Trophoblast cell (in vitro differentiated cells and primary cell): Measurements from ENCODE around the gene HOXA9.
A peak's percentile ranks its signal among the peaks of the same experiment; 100 is the strongest.

Experiments
- DNase-seq, 2 donors: peaks; one replicate each; pipeline ENCODE4 v3.0.0-alpha.2; 2016
- H2AFZ ChIP-seq: 2 replicates; pipeline ENCODE4 v1.6.1; 2013; ENCODE audit warnings: low read length, moderate library complexity, mild to moderate bottlenecking; ENCODE audit not compliant: insufficient read depth, poor library complexity
- H2AK5ac ChIP-seq: 2 replicates; pipeline ENCODE4 v1.6.1; 2013; ENCODE audit warnings: mild to moderate bottlenecking, low read length
- H2BK120ac ChIP-seq: 2 replicates; pipeline ENCODE4 v1.6.1; 2013; ENCODE audit warnings: low read length, mild to moderate bottlenecking, moderate library complexity; ENCODE audit not compliant: insufficient read depth, poor library complexity
- H2BK12ac ChIP-seq: 2 replicates; pipeline ENCODE4 v1.6.1; 2013; ENCODE audit warnings: mild to moderate bottlenecking, low read length, moderate library complexity
- H2BK5ac ChIP-seq: 2 replicates; pipeline ENCODE4 v1.6.1; 2013; ENCODE audit warnings: low read length, low read depth, moderate library complexity, mild to moderate bottlenecking; ENCODE audit not compliant: poor library complexity
- H3K14ac ChIP-seq: 2 replicates; pipeline ENCODE4 v1.6.1; 2013; ENCODE audit warnings: mild to moderate bottlenecking, low read length
- H3K18ac ChIP-seq: 2 replicates; pipeline ENCODE4 v1.6.1; 2013; ENCODE audit warnings: mild to moderate bottlenecking, low read length
- H3K23ac ChIP-seq: 2 replicates; pipeline ENCODE4 v1.6.1; 2013; ENCODE audit warnings: low read length
- H3K27ac ChIP-seq: 2 replicates; pipeline ENCODE4 v1.5.1; 2013; ENCODE audit warnings: low read depth, mild to moderate bottlenecking, inconsistent platforms, low read length, moderate library complexity
- H3K27me3 ChIP-seq: 2 replicates; pipeline ENCODE4 v1.6.1; 2013; ENCODE audit warnings: inconsistent platforms, mild to moderate bottlenecking, low read length, moderate library complexity; ENCODE audit not compliant: insufficient read depth
- H3K36me3 ChIP-seq, 2 experiments: 1 replicate in 1 of 2; 2 replicates in 1 of 2; pipeline ENCODE4 v1.6.1; 2013; ENCODE audit warnings: low read length in 2 of 2, mild to moderate bottlenecking in 2 of 2, moderate library complexity in 1 of 2; ENCODE audit not compliant: insufficient read depth in 2 of 2, control insufficient read depth in 1 of 2
- H3K4ac ChIP-seq: 2 replicates; pipeline ENCODE4 v1.6.1; 2013; ENCODE audit warnings: low read depth, mild to moderate bottlenecking, low read length, moderate library complexity
- H3K4me1 ChIP-seq, 2 experiments: 1 replicate in 1 of 2; 2 replicates in 1 of 2; pipeline ENCODE4 v1.6.1; 2013; ENCODE audit warnings: low read length in 2 of 2, mild to moderate bottlenecking in 2 of 2, moderate library complexity in 1 of 2; ENCODE audit not compliant: insufficient read depth in 2 of 2, control insufficient read depth in 1 of 2
- H3K4me2 ChIP-seq: 2 replicates; pipeline ENCODE4 v1.6.1; 2013; ENCODE audit warnings: inconsistent platforms, mild to moderate bottlenecking, low read length, moderate library complexity
- H3K4me3 ChIP-seq: 2 replicates; pipeline ENCODE4 v1.5.1; 2013; ENCODE audit warnings: mild to moderate bottlenecking, low read depth, low read length, inconsistent platforms
- H3K79me1 ChIP-seq: one replicate; pipeline ENCODE4 v1.6.1; 2013; ENCODE audit warnings: low read length
- H3K79me2 ChIP-seq: 2 replicates; pipeline ENCODE4 v1.6.1; 2013; ENCODE audit warnings: low read length, mild to moderate bottlenecking; ENCODE audit not compliant: control insufficient read depth, insufficient read depth, poor library complexity
- H3K9ac ChIP-seq: 2 replicates; pipeline ENCODE4 v1.6.1; 2013; ENCODE audit warnings: mild to moderate bottlenecking, low read length
- H3K9me3 ChIP-seq: 2 replicates; pipeline ENCODE4 v1.6.1; 2013; ENCODE audit warnings: low read depth, mild to moderate bottlenecking, control low read depth, inconsistent platforms, low read length; ENCODE audit not compliant: insufficient read depth
- H4K12ac ChIP-seq: 2 replicates; pipeline ENCODE4 v1.6.1; 2013; ENCODE audit warnings: low read depth, mild to moderate bottlenecking, low read length, moderate library complexity
- H4K8ac ChIP-seq: 2 replicates; pipeline ENCODE4 v1.6.1; 2013; ENCODE audit warnings: low read depth, mild to moderate bottlenecking, low read length, moderate library complexity
- H4K91ac ChIP-seq: one replicate; pipeline ENCODE4 v1.6.1; 2013; ENCODE audit warnings: low read depth, mild to moderate bottlenecking, low read length, moderate library complexity
- WGBS: extraction: QIAGEN DNeasy Blood & Tissue Kit; methylation state at CpG from one replicate; pipeline ENCODE4 v1.1.7; 2013; ENCODE audit warnings: missing lambda C conversion rate; ENCODE audit not compliant: insufficient read length, insufficient coverage; ENCODE audit errors: extremely low coverage; 5-methylcytosine and 5-hydroxymethylcytosine counted together

The HOXA9 gene

DNA sequence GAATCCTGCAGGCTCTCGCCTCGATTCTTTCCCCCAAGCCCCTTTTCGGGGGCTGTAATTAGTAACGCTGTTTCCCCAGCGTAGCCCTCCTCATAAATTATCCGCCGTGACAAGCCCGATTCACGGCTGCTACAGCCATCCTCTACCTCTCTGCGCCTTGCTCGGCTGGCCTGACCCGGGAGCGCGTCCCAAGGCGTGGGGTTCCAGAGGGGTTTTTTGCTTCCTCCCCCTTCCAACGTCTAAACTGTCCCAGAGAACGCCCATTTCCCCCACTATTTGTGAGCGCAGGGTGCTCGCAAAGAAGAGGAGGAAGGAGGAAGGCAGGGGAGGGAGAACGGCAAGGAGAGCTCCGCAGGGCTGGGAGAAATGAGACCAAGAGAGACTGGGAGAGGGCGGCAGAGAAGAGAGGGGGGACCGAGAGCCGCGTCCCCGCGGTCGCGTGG lies 22.7 kb downstream of the HOXA9 start:
- H3K36me3 ChIP-seq, result no peaks in the 10 kb centered on the region
- no peaks in the 10 kb centered on the region for H3K79me2 ChIP-seq
- H3K9me3 ChIP-seq, result peaks cover 29% of the 10 kb centered on the region
- no peak overlapping the region for H3K27ac ChIP-seq
- peaks cover 3 to 11% of the 10 kb centered on the region in 2 experiments for H3K4me1 ChIP-seq
- H3K79me1 ChIP-seq, result no peaks in the 10 kb centered on the region
- no peak overlapping the region for H3K14ac ChIP-seq
- H3K4me3 ChIP-seq, result no peak overlapping the region
- no peak overlapping the region for H2AK5ac ChIP-seq
- H2BK12ac ChIP-seq, result no peak overlapping the region
- H3K23ac ChIP-seq, result no peak overlapping the region
- H3K9ac ChIP-seq, result no peak overlapping the region
- H4K12ac ChIP-seq, result no peak overlapping the region
- no peak overlapping the region for H3K4ac ChIP-seq
- no peak overlapping the region for H4K91ac ChIP-seq
- no peak overlapping the region for H2AFZ ChIP-seq
- no CpG with 5 or more reads among the region's 29 CpGs for WGBS
- H3K4me2 ChIP-seq, result peak overlapping the region; percentile 66
- no peak for DNase-seq
- peaks cover 95% of the 10 kb centered on the region for H3K27me3 ChIP-seq
- H4K8ac ChIP-seq, result no peak overlapping the region
- H3K18ac ChIP-seq, result no peak overlapping the region
- no peak overlapping the region for H2BK120ac ChIP-seq
- H2BK5ac ChIP-seq, result no peak overlapping the region

DNA sequence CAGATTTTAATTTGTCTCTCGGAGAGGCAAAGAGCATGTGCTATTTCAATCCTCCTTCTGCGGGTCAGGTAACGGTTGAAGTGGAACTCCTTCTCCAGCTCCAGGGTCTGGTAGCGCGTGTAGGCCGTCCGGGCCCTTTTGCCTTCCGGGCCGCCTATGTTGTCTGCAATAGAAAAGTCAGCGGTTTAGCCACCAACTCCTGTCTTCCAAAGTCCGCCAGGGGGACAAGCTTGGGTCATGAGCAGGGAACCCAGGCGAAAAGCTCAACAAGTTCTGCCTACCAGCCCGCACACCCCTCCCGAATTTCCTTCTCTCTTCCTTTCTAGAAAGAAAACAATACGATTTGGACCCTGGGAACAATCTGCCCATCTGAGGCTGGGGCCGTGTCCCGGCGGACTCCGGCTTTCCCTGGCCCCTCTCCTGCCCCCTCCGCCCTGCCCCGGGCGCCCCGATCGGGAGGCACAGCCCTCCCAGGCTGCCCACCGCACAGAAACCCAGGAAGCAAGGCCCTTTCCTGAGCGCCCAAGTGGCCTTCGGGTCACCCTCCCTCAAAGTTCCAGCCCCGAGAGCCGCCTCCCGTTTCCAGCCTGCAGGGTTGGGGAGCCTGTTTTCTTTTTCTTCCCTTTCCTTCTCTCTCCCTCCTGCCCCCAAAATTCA lies 23.3 kb downstream of the HOXA9 start:
- H3K79me2 ChIP-seq, result no peaks in the 10 kb centered on the region
- H3K4ac ChIP-seq, result no peak overlapping the region
- no peak overlapping the region for H4K91ac ChIP-seq
- H3K4me3 ChIP-seq, result no peak overlapping the region
- no peaks in the 10 kb centered on the region for H3K79me1 ChIP-seq
- H3K36me3 ChIP-seq, result no peaks in the 10 kb centered on the region
- H4K8ac ChIP-seq, result no peak overlapping the region
- no peak overlapping the region for H4K12ac ChIP-seq
- H3K4me1 ChIP-seq, result peaks cover 3 to 11% of the 10 kb centered on the region in 2 experiments
- no peak overlapping the region for H2AFZ ChIP-seq
- DNase-seq, result peak in 1 of 2 donors; percentile 19
- peaks cover 23% of the 10 kb centered on the region for H3K9me3 ChIP-seq
- no peak overlapping the region for H3K4me2 ChIP-seq
- H2BK120ac ChIP-seq, result no peak overlapping the region
- H3K9ac ChIP-seq, result no peak overlapping the region
- no peak overlapping the region for H2BK12ac ChIP-seq
- no peak overlapping the region for H2BK5ac ChIP-seq
- no peak overlapping the region for H3K14ac ChIP-seq
- no peak overlapping the region for H2AK5ac ChIP-seq
- H3K18ac ChIP-seq, result no peak overlapping the region
- peaks cover 93% of the 10 kb centered on the region for H3K27me3 ChIP-seq
- WGBS, result no CpG with 5 or more reads among the region's 30 CpGs
- H3K27ac ChIP-seq, result no peak overlapping the region
- no peak overlapping the region for H3K23ac ChIP-seq

DNA sequence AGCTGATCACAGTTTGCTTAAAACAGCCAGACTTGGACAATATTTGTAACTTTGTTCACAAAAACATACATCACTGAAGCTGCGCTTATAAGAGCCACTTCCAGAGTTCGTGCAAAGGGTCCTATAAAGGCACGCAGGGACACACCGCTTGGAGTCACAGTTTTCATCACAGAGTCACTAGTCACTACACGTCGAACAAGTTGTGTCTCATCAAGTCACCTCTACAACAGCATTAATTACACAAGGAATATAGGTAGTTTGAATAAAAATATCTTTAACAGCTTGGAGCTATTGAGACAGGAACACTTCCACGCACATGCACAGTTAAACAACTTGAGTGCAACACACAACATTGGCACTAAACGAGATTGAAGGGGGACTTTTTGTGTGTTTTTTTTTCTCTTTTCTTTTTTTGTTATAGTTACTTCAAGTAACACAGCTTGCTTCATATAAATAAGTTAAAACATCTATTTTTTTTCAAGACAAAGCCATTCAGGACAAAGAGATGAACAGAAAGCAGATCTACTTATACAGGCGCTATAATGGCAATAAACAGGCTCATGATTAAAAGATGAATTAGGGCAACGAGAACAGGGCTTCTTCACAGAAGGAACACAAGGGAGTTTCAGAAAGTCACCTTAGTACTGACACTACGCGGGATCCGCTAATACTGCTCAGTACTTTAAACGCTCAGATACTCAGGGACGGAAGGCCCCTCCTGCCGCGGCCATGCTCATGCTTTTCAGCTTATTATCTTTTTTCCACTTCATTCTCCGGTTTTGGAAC lies 24.0 kb downstream of the HOXA9 start:
- Histone ChIP-seq H3K9me3 (peaks cover 20% of the 10 kb centered on the region), H3K14ac (no peak overlapping the region), H3K4me1 (peaks cover 3 to 11% of the 10 kb centered on the region in 2 experiments), H3K4ac (no peak overlapping the region), H3K9ac (no peak overlapping the region), H3K18ac (no peak overlapping the region), H3K27ac (no peak overlapping the region), H2BK5ac (no peak overlapping the region), H3K27me3 (peaks cover 93% of the 10 kb centered on the region), H3K79me1 (no peaks in the 10 kb centered on the region), H2BK12ac (no peak overlapping the region), H3K79me2 (no peaks in the 10 kb centered on the region), H2AFZ (no peak overlapping the region), H4K91ac (no peak overlapping the region), H4K12ac (no peak overlapping the region), H2BK120ac (no peak overlapping the region), H3K4me3 (no peak overlapping the region), H3K4me2 (no peak overlapping the region), H3K36me3 (no peaks in the 10 kb centered on the region), H3K23ac (no peak overlapping the region), H2AK5ac (no peak overlapping the region), H4K8ac (no peak overlapping the region)
- whole genome bisulfite sequencing, result no CpG with 5 or more reads among the region's 18 CpGs
- no peak for DNase-seq

DNA sequence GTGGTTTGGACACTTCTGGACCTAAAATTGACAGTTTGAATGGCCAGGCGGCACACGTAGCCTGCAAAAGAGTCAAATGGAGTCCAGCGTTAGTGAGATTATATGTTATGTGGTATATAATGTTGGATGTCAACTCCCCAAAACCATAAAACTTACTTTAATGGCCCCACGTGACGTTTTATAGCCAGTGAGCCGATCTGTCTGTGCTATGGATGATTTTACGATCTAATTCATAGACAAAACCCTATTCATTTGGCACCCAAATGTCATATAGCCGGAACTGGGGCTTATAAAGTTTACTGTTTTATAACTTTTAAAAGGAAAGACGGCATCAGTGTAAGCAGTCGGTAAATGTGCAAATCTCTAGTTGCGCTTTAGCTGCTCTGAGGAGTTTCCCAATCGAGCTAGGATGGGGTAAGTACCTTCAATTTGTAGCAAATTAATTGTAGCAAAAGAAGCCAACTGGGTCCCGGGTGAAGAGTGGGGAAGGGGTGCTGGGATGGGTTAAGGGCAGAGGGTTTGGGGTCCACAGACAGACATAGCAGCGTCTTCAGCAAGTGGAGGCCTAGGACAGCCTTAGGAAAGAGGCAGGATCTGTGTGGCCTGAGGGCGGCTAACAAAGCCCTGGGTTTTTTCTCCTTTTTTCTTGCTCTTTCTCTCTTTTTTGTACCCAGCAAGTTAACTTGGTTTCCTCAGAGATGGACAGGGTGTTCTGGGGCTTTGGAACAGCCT lies 25.0 kb downstream of the HOXA9 start:
- H2AFZ ChIP-seq, result no peak overlapping the region
- peaks cover 3 to 11% of the 10 kb centered on the region in 2 experiments for H3K4me1 ChIP-seq
- no peak overlapping the region for H2BK120ac ChIP-seq
- H3K36me3 ChIP-seq, result no peaks in the 10 kb centered on the region
- peak overlapping the region; percentile 30 for H3K4me3 ChIP-seq
- H3K23ac ChIP-seq, result no peak overlapping the region
- no peak overlapping the region for H3K9ac ChIP-seq
- no peak overlapping the region for H4K8ac ChIP-seq
- DNase-seq, result no peak
- no peak overlapping the region for H3K27ac ChIP-seq
- H3K27me3 ChIP-seq, result peaks cover 92% of the 10 kb centered on the region
- no peak overlapping the region for H2BK5ac ChIP-seq
- H3K4ac ChIP-seq, result no peak overlapping the region
- no peak overlapping the region for H3K14ac ChIP-seq
- no peaks in the 10 kb centered on the region for H3K79me2 ChIP-seq
- peaks cover 13% of the 10 kb centered on the region for H3K9me3 ChIP-seq
- no peak overlapping the region for H2BK12ac ChIP-seq
- no peak overlapping the region for H2AK5ac ChIP-seq
- WGBS, result no CpG with 5 or more reads among the region's 15 CpGs
- H3K79me1 ChIP-seq, result no peaks in the 10 kb centered on the region
- H3K18ac ChIP-seq, result no peak overlapping the region
- H3K4me2 ChIP-seq, result no peak overlapping the region
- H4K91ac ChIP-seq, result no peak overlapping the region
- no peak overlapping the region for H4K12ac ChIP-seq
